Bone marrow (tissue), 2 donors: ENCODE results near the gene AMIGO1.
A peak's percentile ranks its signal among the peaks of the same experiment; 100 is the strongest.

Experiments used
- DNase-seq, 2 donors: peaks; one replicate each; lab custom pipeline; 2025; lab: John Stamatoyannopoulos, UW

Gene AMIGO1

GRCh38 chr1:109502364-109502851 lies 7.1 kb downstream of the AMIGO1 start:
- DNase-seq: no peak

DNA sequence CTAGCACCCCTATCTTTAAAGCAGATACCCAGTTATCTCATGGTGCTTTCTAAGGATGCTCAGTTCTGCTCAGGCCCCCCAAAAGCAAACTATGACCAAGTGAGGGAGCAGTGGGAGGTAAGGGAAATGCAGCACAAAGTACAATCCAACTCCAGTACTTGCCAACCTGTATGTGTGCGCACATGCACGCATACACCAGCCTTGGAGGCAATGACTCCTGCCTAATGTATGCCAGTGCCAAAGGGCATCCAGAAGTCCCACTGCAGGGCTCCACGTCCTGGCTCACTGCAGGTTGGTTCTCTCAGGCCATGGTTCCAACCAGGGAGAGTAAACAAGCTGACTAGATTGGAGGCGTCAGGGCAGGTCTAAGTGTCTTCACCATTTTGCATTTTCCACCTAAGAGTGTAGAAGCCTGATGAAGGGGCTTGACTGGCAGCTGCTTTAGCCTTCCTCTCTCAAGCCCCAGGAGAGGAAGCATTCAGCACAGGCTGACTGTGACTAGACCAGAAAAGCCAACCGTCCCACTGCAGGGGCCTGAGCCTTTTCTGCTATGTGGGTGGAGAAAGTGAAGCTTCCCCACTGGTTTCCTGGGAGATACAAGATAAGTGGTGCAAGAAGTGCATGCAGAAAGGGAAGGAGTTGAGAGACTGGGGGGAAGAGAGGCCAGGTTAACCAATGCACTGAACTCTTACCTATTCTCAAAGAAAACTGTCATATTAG lies 7.7 kb downstream of the AMIGO1 start:
- DNase-seq: no peak

- DNase-seq: no peak
Measured at GRCh38 chr1:109500941-109501381, 8.6 kb downstream of the AMIGO1 start.

DNA sequence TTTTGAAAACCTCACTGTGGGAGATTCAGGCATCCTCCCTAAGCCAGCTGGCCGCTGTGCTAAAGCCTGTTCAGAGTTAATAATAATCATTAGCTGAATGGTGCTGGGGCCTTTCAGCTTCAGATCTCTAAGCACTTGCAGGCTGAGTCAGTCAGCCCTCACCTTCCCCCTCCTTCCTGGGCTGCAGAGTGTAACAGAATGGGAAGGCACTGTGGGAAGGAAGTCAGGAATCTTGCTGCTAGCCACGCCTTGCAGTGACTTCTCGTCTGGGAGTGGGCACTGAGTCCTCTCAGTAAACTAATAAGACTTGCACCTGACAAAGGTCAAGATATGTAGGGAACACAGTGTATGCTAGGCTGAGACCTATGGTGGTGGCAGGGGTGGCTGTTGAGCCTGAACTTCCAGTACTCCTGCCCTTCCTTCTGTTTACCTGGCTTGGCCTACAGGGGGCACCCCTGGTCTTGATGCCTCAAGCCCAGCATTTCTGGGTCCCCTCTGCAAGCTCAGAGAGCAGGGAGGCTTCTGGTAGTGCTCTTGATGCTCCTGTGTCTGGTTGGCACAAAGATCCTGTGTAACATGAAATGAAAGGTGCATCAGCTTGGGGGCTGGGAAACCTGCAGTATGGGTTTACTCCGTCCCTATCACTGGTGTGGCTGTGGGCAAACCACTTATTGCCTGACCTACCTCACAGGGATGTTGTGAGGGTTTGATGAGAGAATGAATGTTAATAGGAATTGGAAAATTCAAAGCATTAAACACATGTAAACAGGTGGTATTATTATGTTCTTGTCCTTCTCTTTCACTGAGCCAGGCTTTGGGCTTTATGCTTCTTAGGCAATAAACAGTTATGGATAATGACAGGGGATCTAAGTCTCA lies 9.6 kb downstream of the AMIGO1 start:
- DNase-seq: peak in 1 of 2 donors; percentile 16

GRCh38 chr1:109499081-109499480 lies 10.4 kb downstream of the AMIGO1 start:
- no peak for DNase-seq

DNA sequence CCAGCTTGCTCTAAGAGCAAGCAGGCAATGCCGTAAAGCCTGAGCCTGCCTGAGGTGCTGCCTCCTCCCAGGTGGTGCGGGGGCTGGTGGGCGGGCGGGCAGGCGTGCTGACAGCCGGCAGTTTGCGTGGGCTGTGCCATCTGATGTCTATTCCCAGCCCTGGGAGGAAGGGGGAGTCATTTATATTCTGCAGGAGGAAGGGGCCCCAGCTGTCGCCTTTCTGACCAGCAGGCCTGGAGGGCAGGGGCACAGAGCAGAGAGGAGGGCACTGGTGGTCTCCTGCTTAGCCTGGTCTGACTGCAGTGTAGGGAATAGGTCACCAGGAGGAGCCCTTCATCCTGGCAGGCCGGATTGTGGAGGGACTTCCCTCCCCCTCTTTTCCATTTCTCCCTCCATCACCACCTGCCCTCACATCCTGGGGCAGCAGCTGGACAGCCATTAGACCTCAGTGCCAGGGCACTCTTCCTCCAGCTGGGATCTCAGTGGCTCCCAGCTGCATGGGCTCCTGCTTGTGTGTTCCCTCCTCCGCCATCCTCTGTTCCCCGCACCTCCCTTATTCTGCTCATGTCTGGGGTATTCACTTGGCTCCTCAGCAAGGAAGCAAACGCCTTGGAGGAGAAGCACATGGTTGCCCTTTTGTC lies 11.2 kb downstream of the AMIGO1 start:
- DNase-seq: no peak

DNA sequence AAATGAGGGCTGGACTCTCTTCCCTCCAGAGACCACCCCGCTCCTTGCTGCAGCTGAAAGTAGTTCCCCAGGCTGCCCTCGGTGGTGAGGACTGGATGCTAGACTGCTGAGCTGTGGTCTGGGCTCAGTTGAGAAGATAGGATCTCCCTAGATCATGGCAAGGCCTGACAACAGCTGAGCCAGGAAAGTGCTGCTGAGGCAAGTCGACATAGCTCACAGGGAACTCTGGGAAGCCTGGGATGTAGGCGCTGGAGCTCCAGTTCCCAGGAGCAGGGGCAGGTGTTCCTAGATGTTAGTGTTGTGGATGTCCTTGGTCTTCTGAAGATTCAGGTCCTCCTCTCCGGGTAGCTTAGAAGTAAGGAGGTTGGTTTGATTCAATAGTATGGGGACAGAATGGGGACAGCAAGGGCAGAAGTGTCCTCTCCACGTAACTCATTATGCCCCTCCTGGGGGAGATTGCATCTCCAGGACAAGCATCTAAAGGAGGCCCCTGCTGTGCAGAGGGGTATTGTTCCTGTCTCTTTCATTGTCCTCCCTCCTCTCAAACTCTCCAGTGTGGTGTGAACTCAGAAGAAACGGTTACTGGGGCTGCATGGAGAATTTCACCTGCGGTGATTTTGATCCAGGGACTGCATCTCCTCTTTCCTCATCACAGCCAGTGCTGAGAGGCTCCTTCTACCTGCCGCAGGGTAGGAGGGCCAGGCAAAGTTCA lies 11.9 kb downstream of the AMIGO1 start:
- no peak for DNase-seq

DNA sequence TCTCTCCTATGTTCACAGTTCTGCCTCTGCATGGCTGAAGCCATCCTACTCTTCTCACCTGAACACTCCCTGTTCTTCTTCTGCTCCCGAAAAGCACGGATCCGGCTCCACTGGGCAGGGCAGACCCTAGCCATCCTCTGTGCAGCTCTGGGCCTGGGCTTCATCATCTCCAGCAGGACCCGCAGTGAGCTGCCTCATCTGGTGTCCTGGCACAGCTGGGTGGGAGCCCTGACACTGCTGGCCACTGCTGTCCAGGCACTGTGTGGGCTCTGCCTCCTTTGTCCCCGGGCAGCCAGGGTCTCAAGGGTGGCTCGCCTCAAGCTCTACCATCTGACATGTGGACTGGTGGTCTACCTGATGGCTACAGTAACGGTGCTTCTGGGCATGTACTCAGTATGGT lies 13.8 kb downstream of the AMIGO1 start:
- no peak for DNase-seq

DNA sequence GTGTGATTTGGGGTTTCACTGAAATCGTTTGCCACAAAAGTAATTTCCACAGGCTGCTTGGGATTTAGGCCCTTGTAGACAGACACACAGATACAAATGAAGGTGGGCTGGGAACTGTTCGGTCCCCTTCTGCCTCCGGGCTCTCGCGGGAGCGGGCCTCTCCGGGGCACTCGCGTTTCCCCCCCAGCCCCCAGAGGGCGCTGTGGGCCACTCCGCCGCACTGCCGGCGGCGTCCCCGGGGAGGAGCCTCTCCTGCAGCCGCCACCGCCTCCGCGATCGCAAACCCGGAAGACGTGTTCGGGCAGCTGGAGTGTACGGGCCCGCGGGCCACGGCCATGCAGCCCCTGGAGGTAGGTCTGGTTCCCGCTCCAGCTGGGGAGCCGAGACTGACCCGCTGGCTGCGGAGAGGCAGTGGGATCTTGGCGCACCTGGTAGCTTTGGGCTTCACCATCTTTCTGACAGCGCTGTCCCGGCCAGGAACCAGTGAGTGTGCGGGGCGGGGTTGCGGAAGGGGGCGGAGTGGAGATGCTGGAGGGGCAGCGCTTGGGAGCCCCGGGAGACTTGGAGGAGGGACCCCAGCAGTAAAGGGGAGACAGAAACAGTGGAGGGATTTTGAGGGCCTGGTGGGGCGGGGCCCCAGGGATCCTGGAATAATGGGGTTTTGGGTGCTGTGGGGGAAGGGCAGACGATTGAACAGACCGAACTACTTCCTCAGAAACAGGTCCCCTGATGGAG lies 15.6 kb downstream of the AMIGO1 start, which contains the start of gene CYB561D1:
CYB561D1 (plus strand) TSS at position 290 of the 735 bp plus-strand sequence; CDS start at position 336, 46 bp downstream.
- peak; percentile 78 to 97 for DNase-seq

GRCh38 chr1:109493227-109493626 lies 16.3 kb downstream of the AMIGO1 start:
- DNase-seq: no peak

- no peak for DNase-seq
Measured at GRCh38 chr1:109492779-109493178, 16.7 kb downstream of the AMIGO1 start.

DNA sequence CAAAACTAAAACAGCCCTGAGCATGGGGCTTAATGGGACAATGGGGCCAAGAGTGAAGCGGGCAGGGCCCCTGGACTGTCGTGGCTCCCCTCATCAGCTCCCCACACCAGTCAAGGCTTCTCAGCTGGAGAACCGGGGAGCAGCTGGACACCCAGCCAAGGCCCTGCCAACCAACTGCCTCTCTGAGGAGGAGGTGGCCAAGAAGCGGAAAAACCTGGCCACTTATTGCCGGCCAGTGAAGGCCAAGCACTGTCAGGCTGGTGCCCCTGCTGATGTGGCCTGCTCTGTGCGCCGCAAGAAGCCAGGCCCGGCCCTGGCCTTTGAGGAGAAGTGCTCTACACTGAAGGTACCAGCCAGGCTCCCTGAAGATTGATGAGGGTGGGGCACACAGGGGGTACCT lies 18.2 kb downstream of the AMIGO1 start:
- DNase-seq: no peak

- no peak for DNase-seq
Measured at GRCh38 chr1:109490934-109491302, 18.6 kb downstream of the AMIGO1 start.

DNA sequence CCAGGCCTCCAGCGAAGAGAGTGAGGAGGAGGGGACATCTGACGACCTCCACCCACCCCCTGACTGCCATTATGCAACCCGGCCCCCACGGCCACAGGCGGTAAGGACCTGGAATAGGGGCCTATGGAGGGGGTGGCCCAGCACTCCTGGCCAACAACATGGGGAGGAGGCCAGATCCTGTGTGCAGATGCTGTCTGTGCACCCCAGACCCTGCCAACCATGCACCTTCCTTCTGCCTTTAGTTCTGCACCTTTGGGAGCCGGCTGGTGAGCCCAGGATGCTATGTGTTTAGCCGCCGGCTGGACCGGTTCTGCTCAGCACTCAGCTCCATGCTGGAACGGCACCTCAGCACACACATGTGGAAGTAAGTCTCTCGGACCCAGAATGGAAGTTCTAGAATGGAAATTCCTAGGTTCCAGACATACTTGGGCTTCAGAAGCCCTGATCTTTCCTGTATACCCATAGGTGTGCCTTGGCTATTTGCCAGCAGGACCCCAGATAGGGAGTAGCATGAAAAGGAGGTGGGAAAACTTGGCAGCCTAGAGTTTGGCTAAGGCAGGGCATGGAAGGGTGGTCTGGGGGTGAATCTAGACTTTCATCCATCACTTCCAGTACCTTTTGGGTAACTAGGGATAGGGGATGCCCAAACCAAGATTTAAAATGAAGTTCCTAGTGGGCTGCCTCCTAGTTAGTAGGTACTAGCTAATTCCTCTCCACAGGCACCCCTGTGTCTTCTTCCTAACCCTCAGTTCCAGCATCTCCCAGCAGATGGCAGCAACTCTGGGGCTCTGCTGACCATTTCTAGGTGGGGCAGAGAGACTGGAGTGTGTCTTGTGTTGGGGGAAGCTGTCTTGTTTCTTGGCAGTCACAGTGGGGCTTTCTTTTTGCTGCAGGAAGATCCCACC lies 19.2 kb downstream of the AMIGO1 start:
- DNase-seq: peak; percentile 34 to 58

DNA sequence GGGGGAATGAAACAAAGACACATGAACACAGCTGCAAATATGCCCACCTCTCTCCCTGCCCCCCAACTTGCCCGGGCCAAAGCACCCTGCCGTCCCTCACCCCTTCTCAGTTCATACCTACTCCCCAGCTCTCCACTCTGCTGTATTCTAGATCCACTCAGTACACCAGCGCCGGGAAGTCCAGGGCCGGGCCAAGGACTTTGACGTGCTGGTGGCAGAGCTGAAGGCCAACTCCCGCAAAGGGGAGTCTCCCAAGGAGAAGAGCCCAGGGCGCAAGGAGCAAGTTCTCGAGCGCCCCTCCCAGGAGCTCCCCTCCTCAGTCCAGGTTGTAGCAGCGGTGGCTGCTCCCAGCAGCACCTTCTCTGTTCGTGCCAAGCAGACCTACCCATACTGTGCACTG lies 20.8 kb downstream of the AMIGO1 start:
- DNase-seq: no peak

DNA sequence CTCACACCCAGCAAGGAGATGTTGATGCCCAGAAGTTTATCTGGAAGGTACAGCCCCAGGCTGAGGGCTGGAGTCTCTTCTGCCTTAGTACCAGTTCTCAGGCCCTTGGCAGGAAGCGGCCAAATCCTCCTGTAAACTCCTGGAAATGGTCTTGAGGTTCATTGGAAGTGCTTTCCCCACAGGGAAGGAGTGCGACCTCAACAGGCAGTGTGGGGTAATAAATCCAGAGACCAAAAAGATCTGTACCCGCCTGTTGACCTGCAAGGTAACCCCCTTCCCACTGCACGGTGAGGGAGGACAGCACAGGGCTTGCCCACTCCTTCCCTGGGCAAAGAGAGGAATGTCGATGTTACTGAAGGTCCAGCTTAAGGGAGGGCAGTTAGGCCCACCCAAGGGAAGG lies 21.3 kb downstream of the AMIGO1 start:
- no peak for DNase-seq

DNA sequence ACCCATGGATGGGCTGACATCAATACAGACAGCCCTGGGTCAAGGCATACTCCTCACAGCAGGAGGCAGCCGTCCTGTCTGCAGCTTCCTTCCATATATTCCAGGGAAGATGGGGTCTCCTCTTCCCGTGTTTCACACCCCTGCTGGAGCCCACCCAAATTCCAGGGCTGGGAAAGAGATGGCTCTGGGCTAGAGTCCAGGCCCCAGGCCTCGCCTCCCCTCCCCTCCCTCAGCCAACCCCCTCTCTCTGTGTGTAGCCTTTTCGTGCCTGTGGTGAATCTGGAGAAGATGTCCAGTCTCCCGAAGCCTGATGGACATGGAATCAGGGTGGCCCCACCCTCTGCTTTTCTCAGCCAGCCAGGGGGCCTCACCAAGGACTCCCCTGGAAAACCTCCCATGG lies 22.3 kb downstream of the AMIGO1 start:
- no peak for DNase-seq

DNA sequence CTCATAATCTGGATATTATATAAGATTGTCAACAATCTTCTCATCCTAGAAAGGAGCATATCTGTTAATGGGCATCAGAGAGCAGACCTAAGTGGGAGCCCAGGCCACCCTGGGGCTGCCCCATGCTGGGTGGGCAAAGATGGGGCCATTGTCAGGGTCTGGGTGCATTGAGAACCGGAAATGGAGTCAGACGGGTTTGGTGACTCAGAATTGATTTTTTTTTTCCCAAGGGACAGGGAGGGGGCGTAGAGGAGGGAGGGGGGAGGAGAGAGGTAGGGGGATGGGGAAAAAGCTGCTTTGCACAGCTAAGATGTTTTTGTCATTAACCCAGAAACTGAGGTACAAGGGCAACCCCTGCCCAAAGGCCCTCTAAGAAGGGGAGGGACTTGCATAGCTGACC lies 24.5 kb downstream of the AMIGO1 start:
- DNase-seq: no peak

DNA sequence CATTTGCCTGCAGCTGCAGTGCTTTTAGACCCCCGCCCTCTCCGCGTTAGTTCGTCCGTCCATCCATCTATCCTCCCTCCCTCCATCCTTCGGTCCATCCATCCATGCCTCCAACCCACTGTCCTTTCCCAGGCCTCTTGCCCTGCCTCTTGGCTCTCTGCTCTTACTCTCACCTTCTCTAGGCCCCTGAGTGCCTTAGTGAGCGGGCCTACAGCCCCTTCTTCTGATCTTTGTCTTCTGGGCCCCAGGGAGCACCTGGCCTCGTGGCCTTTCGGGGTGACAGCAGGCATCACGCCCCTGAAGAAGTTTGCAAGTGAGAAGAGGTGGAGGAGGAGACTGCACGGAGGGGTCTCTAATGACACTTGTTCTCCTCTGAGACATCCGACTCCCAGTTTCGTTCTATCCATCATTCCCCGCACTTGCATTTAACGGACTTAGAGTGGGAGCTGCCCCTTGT lies 25.0 kb downstream of the AMIGO1 start:
- DNase-seq: no peak
